Midbrain (tissue), 1 donor: ENCODE results near the gene MARCHF9.
"Not testable (repeated sequence)": the region's sequence is repeated elsewhere in the genome, so short reads cannot be mapped to it uniquely, and the experiment has no call there.

Source experiments
- DNase-seq: peaks from one replicate; lab custom pipeline; 2025; lab: John Stamatoyannopoulos, UW

MARCHF9 gene

GRCh38 chr12:57754411-57755193 is at the start of gene MARCHF9:
Gene MARCHF9 (plus strand): TSS chr12:57755103. CDS start chr12:57755529, 426 bp downstream.
- peak; percentile 19 for DNase-seq

GRCh38 chr12:57707250-57707649 is 47.7 kb upstream of the MARCHF9 start:
- DNase-seq, result no peak

- no peak for DNase-seq
Observed at GRCh38 chr12:57708296-57708695, 46.6 kb upstream of the MARCHF9 start.

- DNase-seq, result peak; percentile 29
Observed at GRCh38 chr12:57712701-57713100, 42.2 kb upstream of the MARCHF9 start.

- DNase-seq, result no peak
Observed at GRCh38 chr12:57713209-57713608, 41.7 kb upstream of the MARCHF9 start.

- not testable (repeated sequence) for DNase-seq
Observed at GRCh38 chr12:57715036-57715748, 39.7 kb upstream of the MARCHF9 start.

- no peak for DNase-seq
Observed at GRCh38 chr12:57715786-57716185, 39.1 kb upstream of the MARCHF9 start.

GRCh38 chr12:57716305-57716704 is 38.6 kb upstream of the MARCHF9 start:
- no peak for DNase-seq

GRCh38 chr12:57717131-57717530 is 37.8 kb upstream of the MARCHF9 start:
- no peak for DNase-seq

GRCh38 chr12:57717846-57718640 is 36.9 kb upstream of the MARCHF9 start:
- DNase-seq, result no peak

- DNase-seq, result no peak
Observed at GRCh38 chr12:57718641-57719528, 36.0 kb upstream of the MARCHF9 start.

GRCh38 chr12:57719777-57720605 is 34.9 kb upstream of the MARCHF9 start:
- no peak for DNase-seq

GRCh38 chr12:57720606-57721595 is 34.0 kb upstream of the MARCHF9 start:
- no peak for DNase-seq

GRCh38 chr12:57721846-57722608 is 32.9 kb upstream of the MARCHF9 start:
- DNase-seq, result not testable (repeated sequence)

- DNase-seq, result no peak
Observed at GRCh38 chr12:57722716-57723629, 31.9 kb upstream of the MARCHF9 start.

- no peak for DNase-seq
Observed at GRCh38 chr12:57723630-57723962, 31.3 kb upstream of the MARCHF9 start.
